Esophagus (tissue), 2 donors: ENCODE measurements around the gene TCHP. TPM values are rescaled to one million over a fixed set of nuclear protein-coding genes. Genes with fewer than 3 reads are reported as not detected.
"Not testable (repeated sequence)": the region's sequence is repeated elsewhere in the genome, so short reads cannot be mapped to it uniquely, and the experiment has no call there.

Experiments
- H3K27ac ChIP-seq, 2 donors: one replicate each; pipeline ENCODE4 v1.5.1; 2013; ENCODE audit warnings: low read depth in 2 of 2, mild to moderate bottlenecking in 2 of 2, inconsistent platforms in 1 of 2, low read length in 1 of 2, moderate library complexity in 1 of 2
- H3K27me3 ChIP-seq, 2 donors: one replicate each; pipeline ENCODE4 v1.6.1; 2013; ENCODE audit warnings: low read length in 2 of 2, control low read depth in 1 of 2, mild to moderate bottlenecking in 1 of 2; ENCODE audit not compliant: insufficient read depth in 2 of 2, control insufficient read depth in 1 of 2
- H3K36me3 ChIP-seq, 2 donors: one replicate each; pipeline ENCODE4 v1.6.1; 2013; ENCODE audit warnings: low read length in 1 of 2; ENCODE audit not compliant: control insufficient read depth in 2 of 2, insufficient read depth in 2 of 2
- H3K4me1 ChIP-seq, 2 donors: one replicate each; pipeline ENCODE4 v1.6.1; 2013; ENCODE audit warnings: low read length in 1 of 2; ENCODE audit not compliant: control insufficient read depth in 2 of 2, insufficient read depth in 2 of 2
- H3K4me3 ChIP-seq, 2 donors: one replicate each; pipeline ENCODE4 v1.5.1; 2013; ENCODE audit warnings: low read length in 2 of 2, mild to moderate bottlenecking in 2 of 2, low read depth in 1 of 2, moderate library complexity in 1 of 2
- H3K9me3 ChIP-seq, 2 donors: one replicate each; pipeline ENCODE4 v1.6.1; 2013; ENCODE audit warnings: mild to moderate bottlenecking in 2 of 2, low read depth in 1 of 2, low read length in 1 of 2, moderate library complexity in 1 of 2; ENCODE audit not compliant: control insufficient read depth in 2 of 2, insufficient read depth in 1 of 2
- WGBS, 2 donors: extraction: QIAGEN DNeasy Blood & Tissue Kit; methylation state at CpG; one replicate each; pipeline ENCODE4 v1.1.7; 2013; 5-methylcytosine and 5-hydroxymethylcytosine counted together
- polyA plus RNA-seq, 2 donors: library from polyadenylated mRNA; stranded (reverse); fragments of 200-250 nt; gene quantifications; one replicate each; pipeline ENCODE4 v1.2.3, GENCODE V29; 2013
- donor health status: healthy with polysubstance abuse.
- donor health status: Bipolar disorder and iron deficiency.

The TCHP gene
- polyA plus RNA-seq: 10 to 100 TPM; 14.1 to 17.4 TPM

- Histone ChIP-seq H3K36me3 (peaks cover 14 to 18% of the 10 kb centered on the region in 2 donors), H3K9me3 (no peaks in the 10 kb centered on the region), H3K27ac (peak within 1 kb of the TSS; percentile 73 to 90)
Observed at GRCh38 chr12:109899783-109900751, at the start of gene TCHP. TSS of gene TCHP (plus strand) at chr12:109900274. CDS start at chr12:109903027, 2,753 bp downstream.

GRCh38 chr12:109850518-109850917 lies 49.6 kb upstream of the TCHP start:
- 90 to 92% methylated on average over 6 of the region's 6 CpGs for WGBS, 2 donors
- H3K4me3 ChIP-seq: not testable (repeated sequence)

More at GRCh38 chr12:109899783-109900751, at the start of gene TCHP:
- WGBS, 2 donors: 1% methylated on average over 69 of the region's 69 CpGs
- Histone ChIP-seq H3K4me3 (peak within 1 kb of the TSS; percentile 82 to 84), H3K27me3 (no peaks in the 10 kb centered on the region), H3K4me1 (no peaks in the 10 kb centered on the region)

GRCh38 chr12:109855377-109855776 lies 44.7 kb upstream of the TCHP start:
- no peaks in the 10 kb centered on the region for H3K27me3 ChIP-seq
- no peak overlapping the region for H3K27ac ChIP-seq
- WGBS, 2 donors: 87 to 90% methylated on average over 14 of the region's 14 CpGs
- H3K9me3 ChIP-seq: no peaks in the 10 kb centered on the region
- H3K36me3 ChIP-seq: peaks cover 28 to 50% of the 10 kb centered on the region in 2 donors
- H3K4me1 ChIP-seq: no peaks in the 10 kb centered on the region
- H3K4me3 ChIP-seq: no peak overlapping the region

More at GRCh38 chr12:109850518-109850917, 49.6 kb upstream of the TCHP start:
- not testable (repeated sequence) for H3K27me3 ChIP-seq, H3K4me1 ChIP-seq, H3K9me3 ChIP-seq, H3K27ac ChIP-seq
- H3K36me3 ChIP-seq: peaks cover 9 to 21% of the 10 kb centered on the region in 2 donors

GRCh38 chr12:109857715-109858114 lies 42.4 kb upstream of the TCHP start:
- Histone ChIP-seq H3K27me3 (no peaks in the 10 kb centered on the region), H3K9me3 (no peaks in the 10 kb centered on the region), H3K27ac (no peak overlapping the region), H3K4me3 (no peak overlapping the region), H3K4me1 (peaks cover 0 to 8% of the 10 kb centered on the region in 2 donors), H3K36me3 (peaks cover 28 to 59% of the 10 kb centered on the region in 2 donors)
- 94% methylated on average over 6 of the region's 6 CpGs for WGBS, 2 donors

GRCh38 chr12:109858764-109859163 lies 41.3 kb upstream of the TCHP start:
- Histone ChIP-seq H3K36me3 (peaks cover 28 to 56% of the 10 kb centered on the region in 2 donors), H3K27ac (no peak overlapping the region), H3K27me3 (no peaks in the 10 kb centered on the region), H3K4me1 (peaks cover 0 to 13% of the 10 kb centered on the region in 2 donors), H3K4me3 (no peak overlapping the region), H3K9me3 (no peaks in the 10 kb centered on the region)
- 90 to 94% methylated on average over 5 of the region's 5 CpGs for WGBS, 2 donors

GRCh38 chr12:109860977-109861376 lies 39.1 kb upstream of the TCHP start:
- peaks cover 0 to 20% of the 10 kb centered on the region in 2 donors for H3K4me1 ChIP-seq
- peaks cover 14 to 39% of the 10 kb centered on the region in 2 donors for H3K36me3 ChIP-seq
- no peaks in the 10 kb centered on the region for H3K9me3 ChIP-seq
- no peak overlapping the region for H3K27ac ChIP-seq
- H3K27me3 ChIP-seq: no peaks in the 10 kb centered on the region
- no peak overlapping the region for H3K4me3 ChIP-seq
- 95 to 97% methylated on average over 5 of the region's 5 CpGs for WGBS, 2 donors

- H3K36me3 ChIP-seq: peaks cover 11 to 33% of the 10 kb centered on the region in 2 donors
- no peaks in the 10 kb centered on the region for H3K27me3 ChIP-seq
- 79% methylated on average over 17 of the region's 17 CpGs for WGBS, 2 donors
- peak overlapping the region in 1 of 2 donors; percentile 43 for H3K27ac ChIP-seq
- H3K9me3 ChIP-seq: no peaks in the 10 kb centered on the region
- no peak overlapping the region for H3K4me3 ChIP-seq
- peaks cover 0 to 20% of the 10 kb centered on the region in 2 donors for H3K4me1 ChIP-seq
Observed at GRCh38 chr12:109861689-109862314, 38.3 kb upstream of the TCHP start.

- H3K27me3 ChIP-seq, H3K9me3 ChIP-seq, H3K4me3 ChIP-seq: not testable (repeated sequence)
- WGBS, 2 donors: 86 to 87% methylated on average over 9 of the region's 9 CpGs
- Histone ChIP-seq H3K36me3 (peaks cover 8 to 27% of the 10 kb centered on the region in 2 donors), H3K4me1 (peaks cover 0 to 20% of the 10 kb centered on the region in 2 donors), H3K27ac (peak overlapping the region in 1 of 2 donors; percentile 43)
Observed at GRCh38 chr12:109862491-109862890, 37.6 kb upstream of the TCHP start.

GRCh38 chr12:109863847-109864712 lies 36.0 kb upstream of the TCHP start:
- peak overlapping the region; percentile 95 to 98 for H3K27ac ChIP-seq
- 60 to 67% methylated on average over 9 of the region's 9 CpGs for WGBS, 2 donors
- no peaks in the 10 kb centered on the region for H3K9me3 ChIP-seq
- H3K4me3 ChIP-seq: no peak overlapping the region
- no peaks in the 10 kb centered on the region for H3K27me3 ChIP-seq
- H3K36me3 ChIP-seq: peaks cover 0 to 14% of the 10 kb centered on the region in 2 donors
- H3K4me1 ChIP-seq: peaks cover 0 to 22% of the 10 kb centered on the region in 2 donors
